D341Med (cell line): ENCODE data around the gene GABRG3.

ENCODE experiments used
- DNase-seq: peaks from one replicate; pipeline ENCODE4 v3.0.0; 2012; ENCODE audit warnings: low spot score

The GABRG3 gene

DNA sequence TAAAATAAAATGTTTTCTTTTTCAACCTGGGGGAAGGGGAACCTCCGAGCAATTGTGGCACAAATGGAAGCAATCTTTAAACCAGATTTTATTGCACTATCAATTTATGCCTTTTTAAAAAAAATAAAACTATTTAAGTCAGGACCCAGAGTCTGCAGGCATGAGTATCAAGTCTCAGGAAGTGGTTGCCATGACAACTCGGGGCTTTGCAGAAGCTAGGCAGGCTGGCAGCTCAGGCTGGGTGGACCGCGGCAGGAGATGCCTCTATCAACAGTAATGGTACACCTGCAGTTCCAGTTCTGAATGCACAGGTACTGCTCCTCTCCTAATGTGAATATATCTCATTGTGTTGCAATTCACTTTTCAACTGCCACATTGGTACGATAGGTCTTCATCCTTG, 447.7 kb downstream of the GABRG3 start:
- DNase-seq: no peak

- no peak for DNase-seq
These were observed 452.0 kb downstream of the GABRG3 start for GRCh38 chr15:27422997-27423396.

DNA sequence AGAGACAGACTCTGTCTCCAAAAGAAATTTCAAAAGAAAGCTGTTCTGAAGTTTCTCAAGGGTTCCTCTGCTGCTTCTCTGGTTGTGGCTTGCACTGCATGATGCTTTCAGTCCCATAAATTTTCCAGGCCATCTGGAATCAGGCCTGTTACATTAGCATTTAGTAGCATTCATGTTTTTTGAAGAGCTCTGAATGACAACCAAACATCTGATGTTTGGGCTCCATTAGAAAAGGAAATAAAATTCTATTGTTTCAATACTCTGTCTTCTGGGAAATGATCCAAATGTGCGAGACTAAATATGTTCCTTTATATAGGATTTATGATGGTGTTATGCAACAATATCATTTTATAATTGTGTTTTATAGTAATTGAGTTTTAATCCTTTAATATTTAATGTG, 455.8 kb downstream of the GABRG3 start:
- DNase-seq: no peak

GRCh38 chr15:27427276-27427675, 456.3 kb downstream of the GABRG3 start:
- DNase-seq: no peak

GRCh38 chr15:27428151-27428550, 457.2 kb downstream of the GABRG3 start:
- DNase-seq: no peak

- DNase-seq: no peak
These were observed 458.6 kb downstream of the GABRG3 start for GRCh38 chr15:27429577-27429976.

GRCh38 chr15:27433604-27434003, 462.6 kb downstream of the GABRG3 start:
- no peak for DNase-seq

DNA sequence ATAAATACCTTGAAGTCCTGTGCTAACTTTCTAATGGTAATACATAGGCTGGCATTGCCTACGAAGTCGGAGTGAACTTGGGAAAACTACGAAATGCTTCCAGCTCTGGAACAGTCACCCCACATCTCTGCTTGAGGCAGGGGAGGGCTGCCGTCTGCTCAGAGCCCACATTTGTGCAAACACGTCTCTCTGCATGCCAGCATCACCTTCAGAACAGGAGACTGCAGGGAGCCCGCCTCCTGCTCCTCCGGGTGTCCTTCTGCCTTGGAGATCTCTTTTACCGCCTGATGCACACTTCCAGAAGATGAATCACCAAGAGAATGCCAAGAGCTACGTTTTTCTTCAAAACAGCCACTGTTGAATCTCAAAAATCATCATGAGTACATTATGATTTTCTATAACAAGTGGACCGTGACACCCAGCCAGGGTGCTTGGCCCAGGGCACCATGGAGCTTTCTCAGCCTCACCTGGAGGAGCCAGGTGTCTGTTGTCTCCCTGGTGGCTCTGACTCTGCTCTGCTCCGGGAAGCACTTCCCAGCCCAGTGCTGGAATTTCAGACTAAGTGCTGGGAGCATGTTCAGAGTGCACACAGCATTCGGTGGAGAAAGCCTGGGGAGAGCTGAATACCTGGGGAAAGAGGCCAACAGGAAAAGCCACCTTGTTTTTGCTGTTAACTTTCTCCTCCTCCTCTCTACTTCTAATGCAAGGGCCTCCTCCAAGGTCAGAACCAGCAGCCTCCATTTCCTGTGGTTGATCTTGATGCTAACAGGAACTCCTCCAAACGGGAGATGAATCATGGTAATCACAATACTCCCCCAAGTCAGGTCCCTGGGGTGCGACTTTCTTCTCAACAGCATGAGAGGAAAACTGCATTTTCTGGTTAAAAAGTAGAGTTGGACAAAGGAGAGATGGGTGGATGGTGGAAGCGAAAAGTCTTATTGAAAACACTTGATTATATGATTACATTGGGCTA, 467.7 kb downstream of the GABRG3 start:
- no peak for DNase-seq

DNA sequence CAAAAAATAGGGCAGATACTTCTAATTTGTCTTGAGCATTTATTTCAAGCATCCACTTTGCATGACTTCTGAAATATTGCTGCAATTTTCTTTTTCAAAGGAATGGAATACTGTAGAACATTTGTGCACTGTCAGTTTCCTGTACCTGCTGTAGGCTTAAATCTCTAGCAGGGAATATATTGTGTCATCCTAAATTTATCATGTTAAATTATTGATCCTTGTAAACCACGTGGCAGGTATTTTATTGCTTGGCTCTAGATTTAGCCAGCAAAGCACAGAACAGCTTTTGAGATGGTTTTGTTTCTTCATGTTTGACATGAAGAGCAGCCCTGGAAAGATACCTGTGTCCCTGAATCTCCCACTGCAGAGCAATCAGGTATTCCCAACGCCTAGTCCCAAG, 470.1 kb downstream of the GABRG3 start:
- DNase-seq: no peak

GRCh38 chr15:27448234-27448633, 477.3 kb downstream of the GABRG3 start:
- DNase-seq: no peak

- no peak for DNase-seq
These were observed 478.0 kb downstream of the GABRG3 start for GRCh38 chr15:27448986-27449385.

DNA sequence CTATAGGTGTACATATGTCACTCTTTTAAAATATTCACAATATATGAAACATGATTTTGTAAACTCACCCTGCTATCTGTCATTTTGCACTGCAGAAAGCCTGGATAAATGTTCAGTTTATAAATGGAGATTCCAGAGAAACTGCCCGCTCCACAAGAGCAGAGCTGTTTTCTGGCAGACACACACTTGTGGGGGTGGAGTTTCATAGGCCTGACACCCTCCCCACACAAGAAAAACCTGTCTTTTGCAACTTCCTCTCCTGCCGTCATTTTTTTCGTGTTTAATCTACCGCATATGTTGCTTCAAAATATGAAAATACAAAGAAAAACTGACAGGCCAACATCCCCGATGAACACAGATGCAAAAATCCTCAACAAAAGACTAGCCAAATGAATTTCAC, 479.0 kb downstream of the GABRG3 start:
- DNase-seq: no peak

DNA sequence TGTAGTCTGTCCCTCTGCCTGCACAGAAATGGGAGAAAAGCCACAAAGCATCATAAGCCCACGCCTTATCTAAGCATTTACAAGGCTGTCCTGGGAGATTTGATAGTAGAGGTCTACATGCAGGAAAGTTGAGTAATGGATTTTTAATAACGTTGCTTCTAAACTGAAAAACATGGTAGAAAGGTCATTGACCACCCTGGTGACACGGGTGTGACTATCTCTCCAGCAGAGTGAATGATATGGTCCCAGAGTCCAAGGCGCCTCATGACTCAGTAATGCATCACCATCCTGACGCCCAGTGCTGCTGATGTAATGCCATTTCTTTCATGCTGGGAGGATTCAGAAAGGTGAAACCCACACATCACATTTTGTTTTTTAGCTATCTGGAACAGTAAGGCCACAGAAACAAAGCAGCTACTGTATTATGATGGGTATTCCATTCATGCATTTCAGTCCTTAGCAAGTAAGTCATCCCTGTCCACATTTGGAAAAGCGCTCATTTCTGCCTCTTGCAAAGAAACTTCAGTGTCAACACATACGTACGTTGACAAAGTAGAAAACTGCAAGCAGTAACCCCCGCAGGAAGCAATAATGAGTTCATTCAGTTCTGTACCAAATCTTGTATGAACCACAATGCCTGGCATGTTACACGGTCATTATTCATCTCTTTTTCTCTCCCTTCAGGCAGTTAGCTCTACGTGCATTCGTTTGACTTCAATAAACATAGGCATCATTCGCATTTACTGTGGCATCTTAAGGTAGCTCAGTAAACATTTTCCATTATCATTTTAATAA, 483.5 kb downstream of the GABRG3 start:
- no peak for DNase-seq

GRCh38 chr15:27456807-27457206, 485.8 kb downstream of the GABRG3 start:
- no peak for DNase-seq

GRCh38 chr15:27457766-27458165, 486.8 kb downstream of the GABRG3 start:
- DNase-seq: no peak

DNA sequence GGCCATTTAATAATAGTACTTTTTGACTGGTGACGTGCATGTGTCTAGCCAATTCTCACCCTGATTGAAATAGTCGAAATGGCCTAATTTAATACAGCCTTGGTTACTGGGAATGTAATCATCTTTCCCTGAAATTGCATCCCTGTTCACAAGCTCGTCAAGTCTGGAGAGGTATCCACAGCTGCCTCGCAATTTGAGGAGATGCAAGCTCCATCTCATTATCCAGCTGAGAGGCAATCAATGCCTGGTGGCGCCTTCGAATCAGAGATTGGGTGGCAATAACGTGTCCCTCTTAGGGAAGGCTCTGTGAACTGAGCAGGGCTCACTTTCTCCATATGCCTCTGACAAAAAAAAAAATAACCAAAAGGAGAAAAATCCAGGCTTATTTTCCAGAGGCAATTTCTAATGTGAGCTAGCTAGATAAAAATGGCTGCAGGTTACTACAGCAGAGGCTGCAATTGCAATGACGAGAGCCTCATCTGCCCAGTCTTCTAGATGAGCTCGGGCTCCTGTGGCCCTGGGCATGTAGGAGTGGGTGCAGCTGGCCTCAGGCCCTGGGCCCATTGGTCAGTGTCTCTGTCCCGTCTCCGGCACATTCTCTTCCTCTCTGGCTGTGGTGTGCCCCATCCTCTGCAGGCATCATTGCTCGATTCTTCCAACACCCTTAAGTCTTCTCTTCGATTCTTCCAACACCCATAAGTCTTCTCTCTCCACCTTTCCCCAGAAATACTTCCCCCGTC, 487.5 kb downstream of the GABRG3 start:
- DNase-seq: no peak

DNA sequence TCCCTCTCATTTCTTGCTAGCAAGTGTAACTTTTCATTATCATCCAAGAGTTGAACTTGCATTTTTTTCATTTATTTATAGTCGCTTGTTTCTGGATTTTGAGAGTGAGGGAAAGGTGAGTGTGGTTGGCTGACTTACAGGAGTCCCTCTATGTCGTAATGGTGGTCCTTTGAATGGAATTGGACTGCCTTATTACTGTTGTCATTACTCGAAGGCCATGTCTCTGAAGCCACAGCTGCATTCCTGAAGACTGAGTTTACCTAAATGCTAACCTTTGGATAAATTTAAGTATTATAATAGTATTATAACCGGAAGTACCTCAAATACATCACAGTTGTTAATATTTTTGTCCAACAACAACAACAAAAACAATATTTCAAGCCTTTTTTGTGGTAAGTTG, 488.9 kb downstream of the GABRG3 start:
- no peak for DNase-seq

DNA sequence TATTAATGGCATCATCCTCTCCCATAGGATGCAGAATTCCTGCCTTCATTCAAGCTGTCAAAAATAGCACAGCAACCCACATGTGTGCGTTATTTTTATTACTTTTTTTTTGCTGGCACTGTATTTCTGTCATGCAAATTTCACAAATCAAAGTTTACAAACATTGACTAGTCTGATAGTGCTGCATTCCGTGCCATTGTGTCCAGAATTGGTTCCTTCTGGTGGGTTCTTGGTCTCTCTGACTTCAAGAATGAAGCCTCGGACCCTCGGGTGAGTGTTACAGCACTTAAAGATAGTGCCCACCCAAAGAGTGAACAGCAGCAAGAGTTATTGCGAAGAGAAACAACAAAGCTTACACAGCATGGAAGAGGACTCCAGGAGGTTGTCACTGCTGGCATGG, 490.2 kb downstream of the GABRG3 start:
- no peak for DNase-seq

DNA sequence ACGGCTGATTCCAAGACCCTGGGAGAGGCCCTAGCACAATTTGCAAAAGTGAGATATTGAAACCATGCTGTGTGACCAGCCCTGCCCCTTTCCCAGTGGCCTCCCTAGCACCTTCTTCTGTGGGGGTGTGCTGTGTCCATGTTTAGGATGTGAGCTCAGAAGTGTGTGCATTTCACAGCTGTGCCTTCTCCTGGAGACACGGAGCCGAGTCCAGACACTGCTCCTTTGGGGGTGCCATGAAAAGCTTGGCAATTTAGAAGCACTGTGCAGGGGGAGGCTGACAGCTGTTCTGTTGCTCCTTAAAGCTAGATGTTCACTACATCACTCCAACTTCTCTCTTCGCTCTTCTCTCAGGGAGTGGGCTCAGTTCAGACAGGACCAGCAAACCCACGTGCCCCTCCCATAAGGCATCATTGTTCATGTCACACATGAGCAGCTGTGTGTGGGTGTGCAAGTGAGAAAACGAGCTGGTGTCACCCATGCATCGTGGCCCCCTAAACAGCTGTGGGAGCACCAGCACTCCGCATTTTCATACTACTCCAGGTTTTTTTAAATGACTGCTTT, 492.6 kb downstream of the GABRG3 start:
- DNase-seq: no peak

- DNase-seq: no peak
These were observed 494.1 kb downstream of the GABRG3 start for GRCh38 chr15:27464941-27465612.

DNA sequence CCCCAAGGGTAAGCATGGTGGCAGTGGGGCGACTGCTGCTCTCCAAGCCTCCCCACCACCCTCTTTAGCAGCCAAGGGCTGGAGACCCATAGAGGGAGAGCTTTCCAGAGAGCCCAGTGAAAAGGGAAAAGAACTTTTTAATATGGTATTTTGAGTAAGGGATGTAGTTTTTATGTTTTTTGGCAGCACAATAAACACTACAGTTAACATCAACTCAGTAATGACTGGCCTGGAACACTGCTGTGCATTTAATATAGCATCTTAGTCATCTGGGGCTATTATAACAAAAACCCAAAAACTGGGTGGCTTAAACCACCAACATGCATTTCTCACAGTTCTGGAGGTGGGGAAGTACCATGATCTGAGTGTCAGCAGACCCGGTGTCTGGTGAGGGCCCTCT, 495.8 kb downstream of the GABRG3 start:
- no peak for DNase-seq
